Skin of body (tissue), 2 donors: ENCODE results near the gene ESRRB. TPM values are rescaled to one million over a fixed set of nuclear protein-coding genes. Genes with fewer than 3 reads are reported as not detected.

Experiments used
- DNase-seq: peaks from one replicate; lab custom pipeline; 2025; lab: John Stamatoyannopoulos, UW
- total RNA-seq: library from RNA; depleted of rRNA; stranded (reverse); fragments of >200 nt; gene quantifications from one replicate; pipeline ENCODE4 v1.2.3, GENCODE V29; 2014

ESRRB gene
- total RNA-seq, 1 donor from 2014 or later: 0.59 TPM

- no peak for DNase-seq
Measured at GRCh38 chr14:76352639-76353281, 23.2 kb upstream of the ESRRB start.

GRCh38 chr14:76354310-76354709 is 21.6 kb upstream of the ESRRB start:
- DNase-seq: no peak

- no peak for DNase-seq
Measured at GRCh38 chr14:76355771-76356170, 20.2 kb upstream of the ESRRB start.

- DNase-seq: no peak
Measured at GRCh38 chr14:76371066-76371465, 4.9 kb upstream of the ESRRB start.

- no peak for DNase-seq
Measured at GRCh38 chr14:76373456-76373855, 2.5 kb upstream of the ESRRB start.

GRCh38 chr14:76375484-76375883 is 453 bp upstream of the ESRRB start:
- DNase-seq: no peak

GRCh38 chr14:76376409-76376877 is 506 bp downstream of the ESRRB start:
- no peak for DNase-seq

- no peak for DNase-seq
Measured at GRCh38 chr14:76376878-76377734, 1.2 kb downstream of the ESRRB start.

- DNase-seq: no peak
Measured at GRCh38 chr14:76377735-76378074, 1.8 kb downstream of the ESRRB start.

- DNase-seq: no peak
Measured at GRCh38 chr14:76380991-76381390, 5.1 kb downstream of the ESRRB start.

- DNase-seq: no peak
Measured at GRCh38 chr14:76381817-76382494, 6.0 kb downstream of the ESRRB start.

- DNase-seq: no peak
Measured at GRCh38 chr14:76382495-76382832, 6.5 kb downstream of the ESRRB start.

- no peak for DNase-seq
Measured at GRCh38 chr14:76385435-76385834, 9.5 kb downstream of the ESRRB start.

- peak; percentile 14 for DNase-seq
Measured at GRCh38 chr14:76386944-76387782, 11.2 kb downstream of the ESRRB start.

GRCh38 chr14:76389841-76390240 is 13.9 kb downstream of the ESRRB start:
- no peak for DNase-seq

GRCh38 chr14:76390621-76391020 is 14.7 kb downstream of the ESRRB start:
- no peak for DNase-seq

- no peak for DNase-seq
Measured at GRCh38 chr14:76391981-76392690, 16.2 kb downstream of the ESRRB start.

GRCh38 chr14:76394569-76394968 is 18.6 kb downstream of the ESRRB start:
- DNase-seq: no peak

GRCh38 chr14:76395161-76395560 is 19.2 kb downstream of the ESRRB start:
- no peak for DNase-seq

- DNase-seq: no peak
Measured at GRCh38 chr14:76396714-76397187, 20.8 kb downstream of the ESRRB start.

GRCh38 chr14:76405627-76406026 is 29.7 kb downstream of the ESRRB start:
- no peak for DNase-seq
